NCI-H146 (cell line): ENCODE results near the gene COA1.
A peak's percentile ranks its signal among the peaks of the same experiment; 100 is the strongest.
"Not testable (repeated sequence)": the region's sequence is repeated elsewhere in the genome, so short reads cannot be mapped to it uniquely, and the experiment has no call there.

Experiments used
- DNase-seq: peaks from one replicate; lab custom pipeline; 2025; lab: John Stamatoyannopoulos, UW

The COA1 gene, protein sequence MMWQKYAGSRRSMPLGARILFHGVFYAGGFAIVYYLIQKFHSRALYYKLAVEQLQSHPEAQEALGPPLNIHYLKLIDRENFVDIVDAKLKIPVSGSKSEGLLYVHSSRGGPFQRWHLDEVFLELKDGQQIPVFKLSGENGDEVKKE

GRCh38 chr7:43729214-43729923, at the start of gene COA1:
Gene COA1 (minus strand): TSS chr7:43729523. CDS start chr7:43648614, 80,909 bp downstream.
- DNase-seq = peak; percentile 91

DNA sequence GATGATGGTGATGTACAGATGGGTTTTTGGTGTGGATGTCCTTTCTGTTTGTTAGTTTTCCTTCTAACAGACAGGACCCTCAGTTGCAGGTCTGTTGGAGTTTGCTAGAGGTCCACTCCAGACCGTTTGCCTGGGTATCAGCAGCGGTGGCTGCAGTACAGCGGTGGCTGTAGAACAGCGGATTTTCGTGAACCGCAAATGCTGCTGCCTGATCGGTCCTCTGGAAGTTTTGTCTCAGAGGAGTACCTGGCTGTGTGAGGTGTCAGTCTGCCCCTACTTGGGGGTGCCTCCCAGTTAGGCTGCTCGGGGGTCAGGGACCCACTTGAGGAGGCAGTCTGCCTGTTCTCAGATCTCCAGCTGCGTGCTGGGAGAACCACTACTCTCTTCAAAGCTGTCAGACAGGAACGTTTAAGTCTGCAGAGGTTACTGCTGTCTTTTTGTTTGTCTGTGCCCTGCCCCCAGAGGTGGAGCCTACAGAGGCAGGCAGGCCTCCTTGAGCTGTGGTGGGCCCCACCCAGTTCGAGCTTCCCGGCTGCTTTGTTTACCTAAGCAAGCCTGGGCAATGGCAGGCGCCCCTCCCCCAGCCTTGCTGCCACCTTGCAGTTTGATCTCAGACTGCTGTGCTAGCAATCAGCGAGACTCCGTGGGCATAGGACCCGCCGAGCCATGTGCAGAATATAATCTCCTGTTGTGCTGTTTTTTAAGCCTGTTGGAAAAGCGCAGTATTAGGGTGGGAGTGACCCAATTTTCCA, 49.1 kb upstream of the COA1 start:
- not testable (repeated sequence) for DNase-seq

DNA sequence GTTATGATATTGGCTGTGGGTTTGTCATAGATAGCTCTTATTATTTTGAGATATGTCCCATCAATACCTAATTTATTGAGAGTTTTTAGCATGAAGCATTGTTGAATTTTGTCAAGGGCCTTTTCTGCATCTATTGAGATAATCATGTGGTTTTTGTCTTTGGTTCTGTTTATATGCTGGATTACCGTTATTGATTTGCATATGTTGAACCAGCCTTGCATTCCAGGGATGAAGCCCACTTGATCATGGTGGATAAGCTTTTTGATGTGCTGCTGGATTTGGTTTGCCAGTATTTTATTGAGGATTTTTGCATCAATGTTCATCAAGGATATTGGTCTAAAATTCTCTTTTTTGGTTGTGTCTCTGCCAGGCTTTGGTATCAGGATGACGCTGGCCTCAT, 45.9 kb upstream of the COA1 start:
- DNase-seq = not testable (repeated sequence)

DNA sequence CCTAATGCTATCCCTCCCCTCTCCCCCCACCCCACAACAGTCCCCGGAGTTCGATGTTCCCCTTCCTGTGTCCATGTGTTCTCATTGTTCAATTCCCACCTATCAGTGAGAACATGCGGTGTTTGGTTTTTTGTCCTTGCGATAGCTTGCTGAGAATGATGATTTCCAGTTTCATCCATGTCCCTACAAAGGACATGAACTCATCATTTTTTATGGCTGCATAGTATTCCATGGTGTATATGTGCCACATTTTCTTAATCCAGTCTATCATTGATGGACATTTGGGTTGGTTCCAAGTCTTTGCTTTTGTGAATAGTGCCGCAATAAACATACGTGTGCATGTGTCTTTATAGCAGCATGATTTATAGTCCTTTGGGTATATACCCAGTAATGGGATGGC, 43.9 kb upstream of the COA1 start:
- DNase-seq = not testable (repeated sequence)

GRCh38 chr7:43771573-43771972, 42.2 kb upstream of the COA1 start:
- no peak for DNase-seq

GRCh38 chr7:43771128-43771527, 41.8 kb upstream of the COA1 start:
- no peak for DNase-seq

- no peak for DNase-seq
Observed at GRCh38 chr7:43769791-43770465, 40.6 kb upstream of the COA1 start.

GRCh38 chr7:43769281-43769680, 40.0 kb upstream of the COA1 start:
- DNase-seq = no peak

- no peak for DNase-seq
Observed at GRCh38 chr7:43768887-43769272, 39.6 kb upstream of the COA1 start.

- DNase-seq = no peak
Observed at GRCh38 chr7:43768201-43768886, 39.0 kb upstream of the COA1 start.

- no peak for DNase-seq
Observed at GRCh38 chr7:43767311-43767710, 38.0 kb upstream of the COA1 start.

DNA sequence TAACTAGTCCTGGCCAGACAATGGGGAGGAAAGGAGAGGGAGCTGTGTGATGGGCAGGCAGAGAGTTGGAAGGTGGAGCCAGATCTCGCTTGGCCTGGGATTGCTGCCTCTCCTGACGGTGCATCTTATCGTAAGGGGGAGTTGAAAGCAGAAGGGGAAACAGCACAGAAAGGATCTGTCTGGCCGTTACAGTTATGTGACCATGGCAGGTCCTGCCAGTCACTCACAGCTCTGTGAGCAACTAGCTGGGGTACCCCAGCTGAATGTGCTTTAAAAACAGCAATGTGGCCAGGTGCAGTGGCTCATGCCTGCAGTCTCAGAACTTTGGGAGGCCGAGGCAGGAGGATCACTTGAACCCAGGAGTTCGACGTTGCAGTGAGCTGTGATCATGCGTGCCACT, 37.2 kb upstream of the COA1 start:
- no peak for DNase-seq

GRCh38 chr7:43764807-43765491, 35.6 kb upstream of the COA1 start:
- no peak for DNase-seq

GRCh38 chr7:43764039-43764761, 34.9 kb upstream of the COA1 start:
- DNase-seq = no peak

DNA sequence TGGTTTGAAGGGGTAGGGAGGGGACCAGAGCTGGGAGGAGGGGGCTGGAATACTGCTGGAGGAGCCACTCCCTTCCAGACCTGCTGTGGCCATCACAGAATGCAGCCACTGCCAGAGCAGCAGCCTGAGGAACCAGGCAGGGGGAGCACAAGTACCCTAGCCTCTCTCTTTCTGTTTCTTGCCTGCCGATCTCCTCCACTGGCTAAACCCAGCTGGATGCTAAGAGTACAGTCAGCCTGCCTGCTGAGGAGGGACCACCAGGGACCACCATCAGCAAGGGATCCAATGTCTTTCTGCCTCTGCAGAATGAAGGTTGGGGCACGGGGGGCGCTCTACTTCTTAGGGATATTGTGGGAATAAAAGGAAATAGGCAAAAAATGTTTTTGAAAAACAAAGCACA, 33.9 kb upstream of the COA1 start:
- no peak for DNase-seq

DNA sequence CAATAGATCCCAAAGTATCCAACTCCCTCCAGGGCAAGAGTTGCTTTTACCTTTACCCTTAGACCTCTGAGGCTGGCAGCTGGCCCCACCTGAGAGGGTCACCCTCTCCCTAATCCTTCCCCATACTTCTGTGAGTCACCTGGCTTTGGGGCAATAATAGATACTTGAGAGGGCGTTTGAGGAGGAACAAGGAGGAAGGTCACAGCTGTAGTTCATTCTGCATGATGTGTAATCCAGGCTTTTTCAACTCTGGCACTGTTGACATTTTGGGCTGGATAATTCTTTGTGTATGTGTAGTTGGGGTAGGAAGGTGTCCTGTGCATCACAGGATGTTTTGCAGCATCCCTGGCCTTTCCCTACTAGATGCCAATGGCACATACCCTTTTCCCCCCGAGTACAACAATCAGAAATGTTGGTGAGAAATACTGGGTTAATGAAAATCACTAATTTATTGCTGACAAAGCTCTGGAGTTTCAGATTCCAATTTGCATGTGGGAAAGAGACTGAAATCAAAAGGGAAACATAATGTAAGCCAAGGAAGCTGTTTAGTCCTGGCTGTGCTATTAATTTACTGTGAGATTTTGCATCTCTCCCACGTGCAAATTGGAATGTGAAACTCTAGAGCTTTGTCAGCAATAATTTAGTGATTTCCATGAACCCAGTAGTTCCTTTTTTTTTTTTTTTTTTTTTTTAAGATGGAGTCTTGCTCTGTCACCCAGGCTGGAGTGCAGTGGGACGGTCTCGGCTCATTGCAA, 32.8 kb upstream of the COA1 start:
- DNase-seq = no peak

- DNase-seq = no peak
Observed at GRCh38 chr7:43761382-43761781, 32.1 kb upstream of the COA1 start.

- DNase-seq = no peak
Observed at GRCh38 chr7:43760861-43761260, 31.5 kb upstream of the COA1 start.

DNA sequence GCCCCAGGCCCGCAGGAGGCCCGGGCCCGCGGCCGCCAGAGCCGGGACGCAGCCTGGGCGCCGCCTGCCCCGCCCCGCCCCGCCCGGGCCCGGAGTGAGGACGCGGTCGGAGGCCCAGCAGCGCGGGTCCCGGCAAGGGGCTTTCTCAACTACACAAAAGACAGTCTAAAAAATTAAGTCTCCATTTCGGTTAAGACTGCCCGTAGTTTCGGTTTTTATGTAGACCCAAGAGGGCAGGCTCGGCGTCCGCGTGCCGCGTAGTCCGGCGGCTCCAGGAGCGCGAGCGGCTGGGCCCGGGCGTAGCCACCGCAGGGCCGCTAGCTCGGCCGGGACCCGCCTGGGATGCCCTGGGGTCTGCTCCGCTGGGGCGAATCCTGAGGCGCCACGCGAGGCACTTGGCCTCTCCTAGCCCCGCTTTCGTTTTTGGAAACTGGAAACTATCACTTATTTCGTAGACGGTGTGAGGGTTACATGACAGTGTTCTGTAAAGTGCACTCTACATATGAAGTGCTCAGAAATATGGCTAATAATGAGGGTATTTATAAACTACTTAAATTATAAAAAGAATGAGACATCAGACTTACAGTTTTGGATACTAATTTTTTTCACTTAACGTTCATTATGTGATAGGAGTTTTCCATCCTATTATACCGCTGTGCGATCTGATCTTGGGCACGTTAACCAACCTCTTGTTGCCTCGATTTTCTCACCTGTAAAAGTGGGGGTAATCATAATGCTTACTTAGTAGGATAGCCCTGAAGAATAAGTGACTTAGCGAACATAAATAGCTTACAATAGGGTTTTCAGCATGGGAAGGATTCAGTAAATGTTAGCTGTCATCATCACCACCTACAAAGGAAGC, 29.7 kb upstream of the COA1 start:
- peak; percentile 47 for DNase-seq
